T follicular helper cell (primary cell): ENCODE results near the gene CFAP46.
"Not testable (repeated sequence)": the region's sequence is repeated elsewhere in the genome, so short reads cannot be mapped to it uniquely, and the experiment has no call there.

Experiments used
- DNase-seq: peaks from one replicate; pipeline ENCODE4 v3.0.0-alpha.2; 2020; ENCODE audit warnings: low read depth

CFAP46 gene

DNA sequence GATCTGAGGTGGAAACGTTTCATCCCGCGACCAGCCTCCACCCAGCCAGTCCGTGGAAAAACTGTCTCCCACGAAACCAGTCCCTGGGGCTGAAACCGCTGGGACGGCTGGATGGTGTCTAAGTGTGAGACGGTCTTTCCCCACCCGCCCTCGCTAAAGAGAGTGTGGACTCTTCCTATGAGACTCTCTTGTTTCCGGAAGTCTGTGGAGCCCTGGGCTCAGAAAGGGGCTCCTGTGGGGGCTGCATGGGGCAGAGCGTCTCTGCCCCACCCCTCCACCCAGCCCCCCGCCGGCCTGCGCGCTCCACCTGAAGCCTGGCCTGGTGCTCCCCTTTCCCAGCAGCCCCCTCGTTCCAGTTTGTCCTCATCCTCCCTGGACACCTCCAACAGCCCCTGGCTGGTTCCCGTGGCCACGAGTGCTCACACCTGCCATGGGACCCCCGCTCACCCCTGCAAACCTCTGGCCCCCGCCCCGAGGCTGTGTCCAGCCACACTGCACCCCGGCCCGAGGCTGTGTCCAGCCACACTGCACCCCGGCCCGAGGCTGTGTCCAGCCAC is 28.7 kb downstream of the CFAP46 start:
- no peak for DNase-seq

DNA sequence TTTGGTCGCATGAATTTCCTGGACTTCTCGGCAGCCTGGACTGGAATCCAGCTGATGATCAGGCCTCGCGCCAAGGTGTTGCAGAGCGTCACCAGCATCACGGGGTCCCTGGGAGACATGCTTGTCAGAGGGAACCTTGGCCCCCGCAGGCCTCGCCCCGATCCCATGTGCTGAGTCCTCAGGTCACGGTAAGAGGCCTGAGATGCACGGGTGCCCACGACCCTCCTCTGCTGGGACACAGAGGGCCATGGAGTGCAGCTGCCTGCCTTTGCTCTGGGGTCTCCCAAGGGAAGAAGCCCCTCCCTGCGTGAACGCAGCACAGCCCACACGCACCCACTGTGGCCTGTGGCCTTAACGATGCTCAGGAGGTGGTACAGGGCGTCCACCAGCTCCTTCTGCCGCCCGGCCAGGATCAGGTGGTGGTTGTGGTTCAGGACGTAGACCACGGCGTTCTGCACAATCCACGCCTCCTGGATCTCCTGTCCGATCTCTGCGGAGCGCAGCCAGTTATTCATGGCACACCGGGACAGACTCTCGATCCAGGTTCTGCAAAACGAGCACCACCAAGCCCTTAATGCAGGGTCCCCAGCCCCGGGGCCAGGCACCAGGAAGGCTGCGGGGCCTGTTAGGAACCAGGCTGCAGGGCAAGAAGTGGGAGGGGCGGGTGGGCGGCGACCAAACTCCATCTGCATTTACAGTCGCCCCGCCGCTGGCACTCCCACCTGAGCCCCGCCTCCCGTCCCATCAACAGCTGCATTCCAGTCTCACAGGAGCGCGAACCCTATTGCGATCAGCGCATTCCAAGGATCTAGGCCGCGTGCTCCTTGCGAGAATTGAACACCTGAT is 29.4 kb downstream of the CFAP46 start:
- DNase-seq, result no peak

DNA sequence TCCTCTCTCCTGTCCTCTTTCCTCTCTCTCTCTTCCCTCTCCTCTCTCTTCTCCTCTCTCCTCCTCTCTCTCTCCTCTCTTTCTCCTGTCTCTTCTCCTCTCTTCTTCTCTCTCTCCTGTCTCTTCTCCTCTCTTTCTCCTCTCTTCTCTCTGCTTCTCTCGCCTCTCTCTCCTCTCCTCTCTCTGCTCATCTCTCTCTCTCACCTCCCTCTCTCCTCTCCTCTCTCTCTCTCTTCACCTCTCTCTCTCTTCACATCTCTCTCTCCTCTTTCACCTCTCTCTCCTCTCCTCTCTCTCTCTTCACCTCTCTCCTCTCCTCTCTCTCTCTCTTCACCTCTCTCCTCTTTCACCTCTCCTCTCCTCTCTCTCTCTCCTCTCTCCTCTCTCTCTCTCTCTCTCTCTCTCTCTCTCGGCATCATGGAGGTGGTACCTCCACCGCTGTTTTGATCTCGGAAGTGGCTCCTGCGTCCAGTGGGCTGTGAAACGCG is 30.1 kb downstream of the CFAP46 start:
- no peak for DNase-seq

DNA sequence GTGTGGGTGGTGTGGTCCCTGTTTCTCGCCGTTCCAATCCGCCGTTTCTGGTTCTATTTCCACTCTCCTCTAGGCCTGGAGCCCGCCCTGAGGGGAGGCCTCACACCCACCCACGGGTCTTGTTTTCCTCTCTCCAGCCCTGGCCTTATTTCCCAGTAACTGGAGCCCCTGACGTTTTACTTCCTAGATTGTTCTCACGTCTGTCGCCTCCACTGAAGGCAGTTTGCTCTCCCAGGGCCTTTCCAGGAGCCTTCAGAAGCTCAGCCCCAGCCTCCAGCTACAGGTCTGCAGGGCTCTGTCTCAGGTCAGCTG is 30.6 kb downstream of the CFAP46 start:
- no peak for DNase-seq

DNA sequence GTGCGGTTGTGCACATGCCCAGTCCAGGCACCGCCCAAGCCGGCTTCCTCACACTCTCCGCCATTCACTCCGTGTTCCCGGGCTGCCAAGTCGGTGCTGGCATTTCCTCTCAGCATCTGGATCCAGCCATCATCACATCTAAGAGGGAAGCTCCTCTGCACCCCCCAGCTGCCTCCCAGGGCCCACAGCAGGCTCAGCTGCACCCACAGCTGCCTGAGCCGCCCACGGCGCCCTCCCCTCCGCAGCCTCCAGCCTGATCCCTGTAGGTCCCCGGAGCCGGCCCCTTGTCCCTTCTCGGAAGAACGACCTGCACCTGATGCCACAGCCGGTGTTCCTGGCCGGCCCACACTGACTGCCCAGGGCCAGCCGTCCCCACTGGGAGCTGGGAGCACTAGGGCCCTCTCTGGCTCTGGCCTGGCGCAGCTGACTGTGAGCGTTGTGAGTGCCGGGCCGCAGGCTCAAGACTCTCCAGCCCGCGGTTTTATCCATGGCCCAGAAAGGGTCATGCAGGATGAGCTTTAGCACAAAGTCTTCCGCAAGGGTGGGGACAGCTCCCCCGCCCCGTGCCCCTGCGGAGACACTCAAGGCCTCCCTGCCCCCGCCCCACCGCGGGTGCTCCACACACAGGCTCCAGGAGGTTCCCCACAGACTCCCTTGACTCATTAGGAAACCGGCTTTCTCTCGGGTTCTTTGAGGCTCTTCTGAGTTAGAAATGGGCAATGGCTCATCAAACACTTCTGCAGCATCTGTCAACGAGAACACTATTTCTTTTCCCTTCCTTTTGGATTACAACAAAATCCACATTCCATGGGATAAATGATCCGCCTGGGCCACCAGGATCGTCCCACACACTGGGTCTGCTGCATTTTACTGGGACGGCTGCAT is 31.2 kb downstream of the CFAP46 start:
- DNase-seq, result no peak

DNA sequence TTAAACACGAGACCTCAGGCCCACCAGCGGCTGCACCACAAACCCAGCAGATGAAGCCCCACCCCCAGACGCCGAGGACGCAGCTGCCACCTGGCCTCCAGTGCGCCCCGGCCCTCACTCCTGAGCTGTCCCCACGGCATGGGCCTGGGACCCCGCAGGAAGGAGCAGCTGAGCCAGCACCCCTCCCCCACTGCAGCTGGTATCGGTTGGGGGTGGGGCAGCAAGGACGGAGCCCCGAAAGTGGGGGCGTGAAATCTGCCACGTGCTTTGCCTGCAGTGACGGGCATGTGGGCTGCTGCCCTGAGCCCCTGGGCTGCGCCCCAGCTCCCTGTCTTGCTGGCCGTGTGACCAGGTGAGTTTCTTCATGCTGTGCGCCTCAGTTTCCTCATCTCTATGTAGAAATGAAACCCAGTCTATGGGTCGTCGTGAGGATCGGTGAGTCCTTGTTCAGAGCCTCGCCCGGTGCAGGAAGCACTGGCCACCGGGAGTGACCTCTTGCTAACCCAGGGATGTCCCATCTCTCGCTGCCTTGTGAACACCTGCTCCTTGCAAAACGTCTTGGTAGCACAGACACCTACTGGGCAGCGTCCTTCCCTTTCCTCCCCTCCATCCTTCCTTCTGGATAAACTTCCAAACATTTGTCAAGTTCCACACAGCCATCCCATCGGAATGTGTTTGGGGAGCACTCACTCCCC is 32.0 kb downstream of the CFAP46 start:
- no peak for DNase-seq

DNA sequence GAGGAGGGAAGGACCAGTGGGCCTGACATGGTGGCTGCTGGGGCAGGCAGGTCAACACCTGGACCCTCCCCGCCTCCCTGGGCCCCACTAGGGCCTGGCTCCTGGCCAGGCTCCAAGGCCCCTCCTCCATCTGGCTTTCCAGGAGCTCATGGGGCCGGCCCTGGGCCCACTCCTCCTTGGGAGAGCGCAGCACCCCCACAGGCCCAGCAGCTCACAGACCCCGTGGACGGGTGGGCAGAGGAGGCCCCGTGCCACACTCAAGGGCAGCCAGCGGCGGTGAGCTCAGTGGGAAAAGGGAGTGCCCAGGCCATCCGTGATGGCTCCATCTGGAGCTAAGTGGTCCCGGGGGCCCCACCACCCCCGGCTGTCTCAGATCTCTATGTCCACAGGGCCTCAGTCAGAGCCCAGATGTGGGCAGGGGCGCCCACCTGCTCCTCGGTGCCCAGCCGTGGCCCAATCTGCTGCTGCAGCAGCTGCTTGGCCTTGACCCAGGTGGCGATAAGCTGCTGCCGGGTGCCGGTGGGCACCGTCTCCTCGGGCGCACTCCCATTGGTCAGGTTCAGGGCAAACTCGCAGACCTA is 32.8 kb downstream of the CFAP46 start:
- no peak for DNase-seq

DNA sequence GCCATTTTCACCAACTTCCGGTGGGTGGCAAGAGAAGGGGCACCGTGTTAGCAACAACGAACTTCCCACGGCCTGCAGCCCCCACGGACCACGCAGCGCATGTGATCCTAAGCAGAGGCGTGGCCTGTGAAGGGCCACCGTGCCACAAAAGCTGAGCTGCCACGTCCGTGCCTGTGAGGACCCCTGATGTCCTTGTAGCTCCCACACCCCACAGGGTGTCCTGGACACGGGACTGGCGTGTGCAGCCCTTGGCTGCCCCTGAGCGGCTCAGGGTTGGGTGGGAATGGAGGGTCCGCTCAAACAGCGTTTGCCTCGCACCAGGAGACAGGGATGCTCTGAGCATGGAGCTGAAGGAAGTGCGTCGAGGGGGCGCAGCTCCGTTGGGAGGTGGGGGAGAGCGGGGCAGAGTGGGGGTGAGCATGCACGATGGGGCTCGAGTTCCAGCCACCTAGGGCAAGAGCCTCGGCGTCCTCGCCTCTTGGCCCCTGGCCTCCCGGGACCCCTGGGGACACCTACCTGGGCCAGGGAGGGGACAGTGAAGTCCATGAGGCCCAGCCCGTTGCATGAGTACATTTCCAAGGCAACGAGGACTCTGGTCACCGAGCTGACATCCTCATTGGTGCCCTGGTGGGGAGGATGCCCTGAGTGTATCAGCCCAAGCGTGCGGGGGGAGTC is 33.6 kb downstream of the CFAP46 start:
- no peak for DNase-seq

DNA sequence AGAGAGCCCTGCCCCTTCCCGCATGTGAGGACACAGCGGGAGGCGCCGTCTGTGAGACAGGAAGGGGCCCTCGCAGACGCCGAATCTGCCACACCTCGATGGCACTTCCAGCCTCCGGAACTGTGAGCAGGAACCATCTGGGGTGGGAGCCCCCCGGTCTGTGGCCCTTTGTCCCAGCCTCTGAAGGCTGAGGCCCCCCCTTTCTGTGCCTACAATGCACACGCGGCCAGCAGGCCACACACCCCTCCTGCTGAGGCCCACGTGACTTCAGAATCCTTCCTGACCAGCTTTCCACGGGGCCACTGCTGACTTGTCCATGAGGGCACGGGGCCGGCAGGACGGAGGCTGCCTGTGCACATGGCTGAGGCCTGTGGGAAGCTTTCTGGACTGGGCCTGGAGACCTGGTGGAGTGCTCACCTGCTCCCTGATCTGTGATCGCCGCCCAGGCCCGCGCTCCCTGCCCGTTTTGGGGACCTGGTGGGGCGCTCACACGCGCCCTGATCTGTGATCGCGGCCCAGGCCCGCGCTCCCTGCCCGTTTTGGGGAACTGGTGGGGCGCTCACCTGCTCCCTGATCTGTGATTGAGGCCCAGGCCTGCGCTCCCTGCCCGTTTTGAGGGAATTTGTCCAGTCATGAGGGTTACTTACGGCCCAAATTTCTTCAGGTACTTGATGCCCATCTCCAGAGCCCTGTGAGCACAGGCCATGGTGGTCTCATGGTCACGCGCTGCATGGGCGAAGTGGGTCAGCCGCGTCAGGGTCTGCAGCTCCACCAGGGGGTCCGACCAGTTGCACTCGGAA is 34.3 kb downstream of the CFAP46 start:
- no peak for DNase-seq

DNA sequence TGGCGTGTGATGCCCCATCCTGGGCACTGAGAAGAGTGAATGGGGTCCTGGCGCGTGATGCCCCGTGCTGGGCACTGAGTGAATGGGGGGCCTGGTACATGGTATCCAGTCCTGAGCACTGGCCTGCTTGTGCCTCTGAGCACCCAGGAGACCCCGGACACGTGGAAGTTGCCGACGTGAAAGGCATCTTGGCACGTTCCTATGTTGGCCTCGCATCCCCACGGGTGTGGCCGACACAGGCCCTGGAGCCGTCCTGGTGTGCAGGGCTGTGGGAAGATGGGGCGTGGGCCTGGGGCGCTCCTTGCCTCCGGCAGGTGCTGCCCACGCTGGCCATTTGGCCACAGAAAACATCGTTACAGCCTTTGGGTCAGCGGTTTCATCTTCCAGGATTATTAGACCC is 35.5 kb downstream of the CFAP46 start:
- no peak for DNase-seq

DNA sequence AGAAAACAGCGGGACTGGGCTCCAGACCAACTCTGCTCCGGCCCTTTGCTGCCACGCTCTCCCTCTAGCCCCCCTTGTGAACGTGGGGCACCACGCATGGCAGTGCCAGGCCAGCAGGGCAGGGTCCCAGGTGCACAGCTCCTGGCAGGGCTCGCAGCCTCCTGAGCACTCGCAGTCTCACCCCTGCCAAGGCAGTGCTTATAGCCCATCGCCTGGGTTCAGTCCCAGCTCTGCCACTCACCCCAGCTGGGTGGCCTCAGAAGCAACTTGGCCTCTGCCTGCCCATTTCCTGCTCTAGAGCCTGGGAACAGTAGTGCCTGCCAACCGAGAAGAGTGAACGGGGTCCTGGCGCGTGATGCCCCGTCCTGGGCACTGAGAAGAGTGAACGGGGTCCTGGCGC is 36.3 kb downstream of the CFAP46 start:
- no peak for DNase-seq

DNA sequence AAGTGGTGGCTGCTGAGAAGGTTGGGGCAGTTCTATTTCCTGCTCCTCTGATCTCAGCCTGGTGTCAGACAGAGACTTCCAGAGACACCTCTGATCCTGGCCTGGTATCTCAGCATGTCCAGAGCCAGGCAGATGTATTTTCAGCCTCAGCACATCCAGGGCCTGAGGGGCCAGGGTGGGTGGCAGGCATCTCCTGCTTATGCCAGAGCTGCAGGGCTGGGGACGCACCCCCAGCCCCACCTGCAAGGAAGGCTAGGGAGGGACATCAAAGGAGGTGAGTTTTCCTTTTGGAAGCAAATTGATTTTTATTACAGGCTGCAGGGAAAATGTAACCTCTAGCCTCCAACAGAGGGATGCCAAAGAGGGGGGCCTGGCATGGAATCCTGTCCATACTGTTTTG is 36.7 kb downstream of the CFAP46 start:
- no peak for DNase-seq

DNA sequence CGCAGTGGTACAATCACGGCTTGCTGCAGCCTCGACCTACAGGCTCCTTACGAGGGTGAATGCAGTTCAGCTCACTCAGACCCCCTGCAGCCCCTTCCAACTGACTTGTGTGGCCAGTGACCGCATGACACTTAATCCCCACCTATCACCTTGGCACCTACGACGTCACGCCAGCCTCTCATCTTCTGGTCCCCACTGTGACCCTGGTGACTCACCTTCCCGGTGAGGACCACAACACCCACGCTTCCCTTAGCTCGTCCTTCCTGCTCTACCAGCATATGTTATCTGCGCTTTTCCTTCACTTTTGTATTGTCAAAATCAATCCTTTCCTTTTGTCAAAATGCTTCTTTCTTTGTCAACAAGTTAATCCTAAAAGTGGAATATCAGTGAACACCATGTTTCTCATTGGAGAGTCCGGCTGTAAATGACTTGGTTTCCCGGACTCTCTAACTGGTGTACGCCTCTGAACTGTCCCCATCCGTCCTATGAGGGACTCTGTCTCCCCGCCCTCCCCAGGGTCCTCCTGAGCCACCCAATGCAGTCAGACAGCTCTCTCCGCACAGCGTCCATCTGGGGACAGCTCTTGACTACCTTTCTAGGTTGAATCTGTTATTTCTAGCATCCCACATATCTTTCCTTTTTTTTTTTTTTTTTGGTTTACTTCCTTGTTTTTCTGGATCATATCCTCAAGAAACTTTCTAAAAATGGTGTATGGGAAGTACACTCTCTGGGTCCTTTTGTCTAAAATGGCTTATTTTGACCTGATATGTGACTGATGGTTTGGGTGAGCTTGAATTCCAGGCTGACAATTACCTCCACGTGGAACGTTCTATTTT is 37.3 kb downstream of the CFAP46 start:
- DNase-seq, result no peak

DNA sequence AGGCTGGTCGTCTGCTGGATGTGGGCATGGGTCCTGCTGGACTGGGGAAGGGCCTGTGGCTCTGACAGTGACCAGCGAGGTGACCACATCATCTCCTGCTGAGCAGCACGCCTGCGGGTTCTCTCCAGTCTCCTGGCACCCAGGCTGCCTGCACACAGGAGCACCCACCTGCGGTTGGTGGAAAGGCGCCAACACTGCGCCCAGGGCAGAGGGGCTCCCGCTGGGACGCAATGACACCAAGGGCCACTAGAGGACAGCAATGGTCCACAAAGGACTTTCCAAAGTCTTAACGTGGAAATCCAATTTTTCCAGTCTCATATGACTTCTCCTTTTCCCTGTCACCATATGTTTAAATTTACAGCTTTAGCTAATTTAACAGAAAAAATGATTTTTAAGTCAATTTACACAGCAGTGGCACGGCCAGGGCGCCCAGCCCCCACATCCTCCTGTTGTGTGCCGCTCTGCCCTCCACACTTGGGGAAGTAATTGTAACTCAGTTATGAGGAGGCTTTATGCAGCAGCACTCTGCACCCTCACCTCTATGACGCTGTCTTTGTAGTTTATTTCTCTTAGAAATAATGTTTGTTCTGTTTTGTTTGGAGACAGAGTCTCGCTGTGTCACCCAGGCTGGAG is 38.1 kb downstream of the CFAP46 start:
- DNase-seq, result no peak

DNA sequence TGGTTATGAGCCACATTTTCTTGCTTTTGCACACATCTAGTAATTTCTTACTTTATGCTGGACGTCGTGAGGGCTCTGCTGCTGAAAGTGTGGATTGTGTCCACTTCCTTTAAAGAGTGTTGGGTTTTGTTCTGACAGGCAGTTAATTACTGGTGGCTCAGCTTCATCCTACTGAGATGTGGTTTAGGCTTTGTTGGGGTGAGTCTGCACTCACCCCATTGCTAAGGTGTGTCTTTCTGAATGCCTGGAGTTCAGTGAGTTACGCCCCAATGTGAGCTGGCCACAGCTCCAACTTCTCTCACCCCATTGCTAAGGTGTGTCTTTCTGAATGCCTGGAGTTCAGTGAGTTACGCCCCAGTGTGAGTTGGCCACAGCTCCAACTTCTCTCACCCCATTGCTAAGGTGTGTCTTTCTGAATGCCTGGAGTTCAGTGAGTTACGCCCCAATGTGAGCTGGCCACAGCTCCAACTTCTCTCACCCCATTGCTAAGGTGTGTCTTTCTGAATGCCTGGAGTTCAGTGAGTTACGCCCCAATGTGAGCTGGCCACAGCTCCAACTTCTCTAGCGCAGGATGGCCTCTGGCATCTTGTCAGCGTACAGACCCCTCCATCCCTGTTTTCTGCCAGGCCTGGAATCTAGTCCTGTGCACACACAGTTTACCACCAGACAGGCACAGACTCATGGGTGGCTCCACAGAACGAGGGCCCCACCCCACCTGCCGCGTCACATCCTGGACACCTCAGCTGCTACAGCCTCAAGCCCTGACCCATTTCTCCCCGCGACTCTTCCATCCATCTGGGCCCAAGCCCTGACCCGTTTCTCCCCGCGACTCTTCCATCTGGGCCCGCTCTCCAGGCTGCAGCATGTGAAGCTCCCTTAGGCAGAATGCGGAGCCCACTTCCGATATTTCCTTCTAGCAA is 39.5 kb downstream of the CFAP46 start:
- not testable (repeated sequence) for DNase-seq

DNA sequence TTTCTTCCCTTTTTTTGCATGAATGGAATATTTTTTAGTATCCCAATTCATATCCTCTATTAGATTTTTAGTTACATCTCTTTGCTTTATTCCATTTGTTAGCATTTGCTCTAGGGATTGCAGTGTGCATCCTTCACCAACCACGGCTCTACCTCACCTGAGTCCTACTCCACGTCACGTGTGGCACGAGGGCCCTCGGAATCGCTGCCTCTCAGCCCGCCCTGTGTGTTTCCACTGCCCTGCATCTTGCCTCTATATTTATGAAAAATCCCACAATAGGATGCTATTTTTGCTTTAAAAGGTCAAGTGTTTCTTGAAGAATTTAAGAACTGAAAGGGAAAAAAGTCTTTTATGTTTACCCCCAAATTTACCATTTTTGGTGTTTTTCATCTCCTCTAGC is 41.0 kb downstream of the CFAP46 start:
- no peak for DNase-seq

DNA sequence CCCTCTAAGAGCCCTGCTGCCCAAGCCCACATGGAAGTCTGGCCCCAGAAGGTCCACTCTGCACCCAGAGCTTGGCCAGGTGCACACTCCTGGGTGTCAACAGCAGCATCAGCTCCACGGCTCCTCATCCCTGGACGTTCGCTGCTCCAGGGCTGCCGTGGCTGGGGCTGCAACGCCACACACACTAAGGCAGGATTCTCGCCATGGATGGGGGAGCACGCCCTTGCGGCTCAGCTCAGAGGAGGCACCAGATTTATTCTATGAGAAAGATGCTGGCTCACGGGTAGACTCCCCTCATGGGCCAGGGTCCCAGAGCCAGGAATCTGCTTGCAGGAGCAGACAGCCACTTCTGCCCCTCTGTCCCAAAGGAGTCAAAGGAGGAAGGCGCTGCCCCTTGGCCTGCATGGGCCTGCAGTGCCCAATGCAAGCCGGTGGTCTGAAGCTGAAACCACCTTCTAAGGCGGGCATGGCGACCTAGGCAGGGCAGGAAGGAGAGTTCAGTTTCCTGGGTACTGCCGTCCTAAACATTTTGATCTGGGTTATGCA is 42.1 kb downstream of the CFAP46 start:
- no peak for DNase-seq

DNA sequence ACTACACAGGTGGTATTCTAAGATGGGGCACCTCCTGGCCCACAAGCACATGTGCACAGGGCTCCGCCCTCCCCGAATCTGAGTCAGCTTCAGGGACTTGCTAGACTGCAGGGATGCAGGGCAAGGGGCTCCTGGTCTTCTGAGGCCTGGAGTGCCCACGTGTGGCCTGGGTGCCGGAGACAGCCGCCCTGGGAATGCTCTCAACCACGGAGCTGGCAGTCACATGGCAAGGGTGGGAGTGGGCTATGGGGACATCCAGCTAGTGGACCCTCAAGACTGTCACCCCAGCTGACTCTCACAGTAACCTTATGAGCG is 42.7 kb downstream of the CFAP46 start:
- no peak for DNase-seq
